GM21717 (cell line): ENCODE measurements around the gene MS4A8.
"Not testable (repeated sequence)": the region's sequence is repeated elsewhere in the genome, so short reads cannot be mapped to it uniquely, and the experiment has no call there.

ENCODE experiments used
- ATAC-seq: cut with Tn5 transposase; IDR thresholded peaks from one replicate; pipeline ENCODE4 v1.9.1; 2021; ENCODE audit warnings: mild to moderate bottlenecking, moderate library complexity; ENCODE audit not compliant: unreplicated experiment

MS4A8 gene, protein sequence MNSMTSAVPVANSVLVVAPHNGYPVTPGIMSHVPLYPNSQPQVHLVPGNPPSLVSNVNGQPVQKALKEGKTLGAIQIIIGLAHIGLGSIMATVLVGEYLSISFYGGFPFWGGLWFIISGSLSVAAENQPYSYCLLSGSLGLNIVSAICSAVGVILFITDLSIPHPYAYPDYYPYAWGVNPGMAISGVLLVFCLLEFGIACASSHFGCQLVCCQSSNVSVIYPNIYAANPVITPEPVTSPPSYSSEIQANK

DNA sequence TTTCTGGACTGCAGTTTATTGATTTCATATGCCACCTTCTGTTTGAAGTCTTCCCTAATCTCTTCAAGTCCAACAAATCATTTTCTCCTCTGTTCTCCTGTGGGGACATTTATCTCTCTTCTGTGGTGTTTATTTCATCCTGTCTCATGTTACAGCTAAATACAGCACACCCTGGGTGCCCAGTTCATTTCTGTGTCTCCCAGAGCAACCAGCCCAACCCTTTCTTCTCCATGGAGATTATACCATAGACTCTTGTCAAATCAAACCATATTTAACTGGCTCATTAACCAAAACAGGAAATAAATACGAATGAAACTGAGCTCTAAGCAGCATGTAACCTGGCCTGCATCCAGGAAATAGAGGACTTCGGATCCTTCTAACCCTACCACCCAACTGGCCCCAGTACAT, at the start of gene MS4A8:
Gene MS4A8, plus strand, starts transcription at position 329 of the 408 bp plus-strand sequence. CDS start 1,249 bp downstream, outside the sequence.
- no peak for ATAC-seq

DNA sequence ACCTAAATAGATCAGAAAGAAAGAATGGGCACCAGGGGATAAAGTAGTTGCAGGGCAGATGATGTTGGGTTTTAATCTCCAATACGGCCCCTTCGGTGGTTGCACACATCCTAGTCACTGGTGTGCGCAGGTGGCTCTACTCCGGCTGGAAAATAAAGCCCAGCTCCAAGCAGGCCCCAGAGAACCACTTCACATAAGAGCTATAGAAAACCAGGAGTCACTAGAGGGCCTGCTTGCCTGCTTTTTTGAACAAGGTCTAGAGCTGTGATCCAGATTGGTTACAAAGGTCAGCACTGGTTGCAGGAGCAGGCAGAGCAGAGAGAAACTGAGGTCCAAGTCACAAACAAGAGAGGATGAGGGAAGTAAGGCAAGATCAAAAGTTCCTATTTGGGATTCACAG, 41.5 kb upstream of the MS4A8 start:
- ATAC-seq, result no peak

DNA sequence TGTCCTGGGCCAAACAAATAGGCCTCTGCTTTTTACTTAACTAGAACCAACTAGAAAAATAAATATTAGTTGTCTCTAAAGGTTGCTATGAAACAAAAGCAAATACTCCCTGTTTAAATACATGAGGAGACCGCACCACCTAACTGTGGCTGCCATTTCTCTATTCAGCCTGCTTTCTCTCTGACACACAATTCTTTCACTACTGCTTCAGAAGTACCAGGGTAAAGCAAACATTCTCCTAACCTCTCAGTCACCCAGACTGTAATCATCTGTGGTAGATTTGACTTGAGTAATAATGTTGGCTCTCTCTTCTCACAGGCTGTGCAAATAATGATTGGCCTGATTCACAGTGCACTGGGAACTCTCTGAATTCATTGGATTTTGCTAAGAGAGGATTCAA, 41.0 kb upstream of the MS4A8 start:
- ATAC-seq, result no peak

DNA sequence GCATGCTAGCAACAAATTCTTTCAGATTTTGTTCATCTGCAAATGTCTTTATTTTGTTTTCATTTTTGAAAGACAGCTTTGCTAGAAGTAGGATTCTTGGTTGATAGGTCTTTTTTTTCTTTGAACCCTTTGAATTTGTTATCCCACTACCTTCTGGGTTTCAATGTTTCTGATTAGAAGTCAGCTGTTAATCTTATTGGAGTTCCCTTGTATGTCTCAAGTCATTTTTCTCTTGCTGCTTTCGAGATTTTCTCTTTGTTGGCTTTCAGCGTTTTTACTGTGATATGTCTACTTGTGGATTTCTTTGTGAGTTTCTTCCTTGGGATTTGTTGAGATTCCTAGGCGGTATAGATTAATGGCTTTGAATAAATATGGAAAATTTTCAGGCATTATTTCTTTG, 27.2 kb upstream of the MS4A8 start:
- no peak for ATAC-seq

DNA sequence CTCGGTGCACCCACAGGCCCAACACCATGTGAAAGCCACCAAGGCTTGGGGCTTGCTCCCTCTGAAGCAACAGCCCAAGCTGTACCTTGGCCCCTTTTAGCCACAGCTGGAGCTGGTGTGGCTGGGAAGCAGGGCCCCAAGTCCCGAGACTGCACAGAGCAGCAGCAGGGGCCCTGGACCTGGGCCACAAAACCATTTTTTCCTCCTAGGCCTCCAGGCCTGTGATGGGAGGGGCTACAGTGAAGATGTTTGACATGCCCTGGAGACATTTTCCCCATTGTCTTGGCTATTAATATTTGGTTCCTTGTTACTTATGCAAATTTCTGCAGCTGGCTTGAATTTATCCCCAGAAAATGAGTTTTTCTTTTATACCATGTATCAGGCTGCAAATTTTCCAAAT, 21.2 kb upstream of the MS4A8 start:
- not testable (repeated sequence) for ATAC-seq

DNA sequence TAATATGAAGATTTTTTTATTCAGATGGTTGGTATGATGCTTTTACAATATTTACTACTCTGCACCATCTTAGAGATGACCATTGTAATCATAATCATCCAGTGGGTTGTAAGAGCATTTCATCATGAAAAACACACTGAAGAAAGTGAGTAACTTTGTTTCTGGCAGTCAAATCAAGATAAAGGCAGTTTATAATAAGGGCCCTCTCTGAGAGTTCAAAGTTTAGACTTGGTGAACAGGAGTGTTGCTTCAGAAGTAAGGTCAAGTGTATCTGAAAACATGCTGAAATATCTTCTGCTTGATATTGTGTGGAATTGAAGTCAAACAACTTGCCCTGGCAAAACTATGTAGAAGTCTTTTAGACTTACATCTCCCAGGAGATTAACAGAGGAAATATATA, 19.5 kb upstream of the MS4A8 start:
- ATAC-seq, result no peak

DNA sequence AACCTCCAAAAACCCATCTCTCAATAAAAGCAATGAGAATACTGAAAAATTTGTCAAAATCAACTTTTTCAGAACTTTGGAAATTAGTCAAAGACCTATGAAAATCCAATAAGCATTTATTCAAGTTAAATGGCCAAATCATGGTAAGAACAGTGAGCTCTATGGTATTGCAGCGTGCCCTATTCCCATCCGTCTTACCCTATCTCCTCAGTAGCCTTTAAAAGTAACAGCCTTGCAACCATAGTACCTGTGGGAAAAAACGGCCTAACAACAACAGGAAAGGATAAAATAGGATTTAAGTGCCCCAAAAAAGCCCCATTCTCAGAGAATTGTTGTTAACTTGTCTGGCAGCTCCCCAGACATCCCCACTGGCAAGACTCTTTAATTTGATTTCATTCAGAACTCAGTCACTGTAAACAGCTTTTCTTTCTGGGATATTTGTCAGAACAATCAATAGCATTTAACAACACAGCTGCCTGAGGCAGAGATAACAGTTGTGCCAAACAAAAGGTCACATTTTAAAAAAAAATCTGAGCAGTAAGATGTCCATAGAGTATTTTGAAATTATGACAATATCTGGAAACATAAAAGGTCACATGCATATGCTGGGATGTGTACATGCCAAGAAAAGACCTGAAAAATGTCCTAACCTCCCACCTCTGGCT, 18.8 kb upstream of the MS4A8 start:
- ATAC-seq, result no peak

DNA sequence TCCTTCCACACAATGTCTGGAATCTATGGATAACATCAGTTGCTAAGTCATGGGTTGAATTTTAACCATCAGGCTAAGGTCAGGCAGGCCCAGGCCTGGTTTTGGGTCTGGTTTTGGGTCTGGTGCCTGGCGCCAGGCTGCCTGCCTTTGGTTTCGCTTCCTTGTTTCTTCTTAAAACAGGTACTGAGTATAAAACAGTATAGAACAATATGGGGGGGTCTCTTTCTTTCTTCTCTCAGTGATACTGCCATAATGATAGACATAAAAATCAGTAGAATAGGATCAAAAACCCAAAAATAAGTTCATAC, 14.9 kb upstream of the MS4A8 start:
- peak; percentile 36 for ATAC-seq

DNA sequence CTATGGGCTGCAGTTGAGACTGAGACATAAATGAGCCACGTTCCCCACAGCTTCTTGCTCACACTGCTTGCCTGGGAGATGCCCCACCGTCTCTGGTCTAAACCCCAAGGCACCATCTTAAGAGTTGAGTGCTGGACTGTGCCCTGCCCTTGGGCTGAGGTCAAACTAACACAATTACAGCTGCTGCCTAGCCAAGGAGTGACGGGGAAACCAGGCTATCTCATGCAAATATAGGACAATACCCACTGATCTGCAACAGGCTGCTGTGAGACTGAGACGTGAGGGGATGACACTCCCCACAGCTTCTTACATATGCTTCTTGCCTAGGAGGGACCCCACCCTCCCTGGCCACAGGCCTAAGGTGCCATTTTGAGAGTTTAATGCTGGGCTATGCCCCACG, 7.8 kb upstream of the MS4A8 start:
- no peak for ATAC-seq

DNA sequence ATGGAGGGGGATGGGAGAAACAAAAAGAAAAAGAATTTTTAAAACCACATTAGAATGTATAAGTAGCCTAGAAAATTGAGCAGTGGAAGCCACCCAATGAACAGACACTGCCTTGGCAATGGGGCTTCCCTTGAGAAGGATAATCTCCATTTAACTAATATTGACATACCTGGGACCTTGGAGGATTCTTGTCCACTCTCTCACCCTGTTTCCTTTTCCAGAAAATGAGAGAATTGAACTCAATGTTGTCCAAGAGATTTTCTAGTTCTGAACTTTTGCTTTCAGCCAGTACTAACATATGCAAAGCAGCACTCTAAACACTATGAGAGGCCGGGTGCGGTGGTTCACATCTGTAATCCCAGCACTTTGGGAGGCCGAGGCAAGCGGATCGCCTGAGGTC, 524 bp downstream of the MS4A8 start:
- no peak for ATAC-seq

DNA sequence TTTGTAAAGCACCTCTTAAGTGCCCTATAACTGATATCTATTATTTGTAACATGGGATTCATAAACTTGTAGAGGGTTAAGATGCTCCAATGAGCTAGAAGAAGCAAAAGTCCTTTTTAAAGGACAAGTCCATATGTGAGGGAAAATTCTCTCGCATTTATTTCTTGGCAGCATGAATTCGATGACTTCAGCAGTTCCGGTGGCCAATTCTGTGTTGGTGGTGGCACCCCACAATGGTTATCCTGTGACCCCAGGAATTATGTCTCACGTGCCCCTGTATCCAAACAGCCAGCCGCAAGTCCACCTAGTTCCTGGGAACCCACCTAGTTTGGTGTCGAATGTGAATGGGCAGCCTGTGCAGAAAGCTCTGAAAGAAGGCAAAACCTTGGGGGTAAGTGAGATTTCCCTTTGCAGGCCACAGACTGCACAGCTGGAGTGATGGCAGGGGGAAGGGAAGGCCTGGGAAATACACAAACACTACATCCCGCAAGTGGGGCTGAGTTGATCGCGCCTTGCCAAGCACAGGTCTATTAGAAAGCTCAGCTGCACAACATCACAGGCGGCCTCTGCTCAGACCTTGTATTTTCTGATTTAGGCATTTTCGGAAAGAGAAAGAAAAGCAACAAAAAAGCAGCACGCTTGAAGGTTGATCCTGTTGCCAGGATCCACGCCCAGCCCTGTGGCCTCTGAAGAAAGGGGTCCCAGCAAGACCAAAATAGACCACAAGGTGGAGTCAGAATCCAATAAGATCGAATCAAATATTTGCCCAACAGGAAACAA, 1.5 kb downstream of the MS4A8 start:
- ATAC-seq, result no peak

DNA sequence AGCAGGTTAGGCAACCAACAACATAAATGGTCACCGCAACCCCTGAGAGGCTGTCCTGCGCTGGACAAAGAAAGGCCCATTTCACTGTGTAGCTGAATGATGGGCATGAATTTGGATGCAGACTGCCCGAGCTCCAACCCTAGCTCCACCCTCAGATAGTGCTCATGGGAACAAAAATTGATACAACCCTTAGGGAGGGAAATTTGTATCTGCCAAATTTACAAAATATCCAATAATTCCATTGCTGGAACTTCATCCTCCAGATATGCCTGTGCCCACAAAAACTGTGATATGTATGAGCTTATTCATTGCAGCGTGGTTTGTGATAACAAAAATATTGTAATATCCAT, 2.0 kb downstream of the MS4A8 start:
- ATAC-seq, result no peak

DNA sequence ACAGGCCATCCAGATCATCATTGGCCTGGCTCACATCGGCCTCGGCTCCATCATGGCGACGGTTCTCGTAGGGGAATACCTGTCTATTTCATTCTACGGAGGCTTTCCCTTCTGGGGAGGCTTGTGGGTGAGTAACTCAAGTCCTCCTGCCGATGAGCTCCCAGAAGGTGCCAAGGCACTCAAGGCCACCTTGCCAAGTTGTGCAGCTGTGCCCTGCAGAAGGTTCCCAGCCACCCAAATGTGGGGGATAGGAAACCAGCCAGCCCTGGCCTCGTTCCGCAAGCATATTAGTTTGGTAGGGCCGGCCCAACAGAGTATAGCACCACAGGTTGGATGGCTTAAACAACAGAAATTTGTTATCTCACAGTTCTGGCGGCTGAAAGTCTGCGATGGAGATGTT, 4.0 kb downstream of the MS4A8 start:
- ATAC-seq, result no peak

DNA sequence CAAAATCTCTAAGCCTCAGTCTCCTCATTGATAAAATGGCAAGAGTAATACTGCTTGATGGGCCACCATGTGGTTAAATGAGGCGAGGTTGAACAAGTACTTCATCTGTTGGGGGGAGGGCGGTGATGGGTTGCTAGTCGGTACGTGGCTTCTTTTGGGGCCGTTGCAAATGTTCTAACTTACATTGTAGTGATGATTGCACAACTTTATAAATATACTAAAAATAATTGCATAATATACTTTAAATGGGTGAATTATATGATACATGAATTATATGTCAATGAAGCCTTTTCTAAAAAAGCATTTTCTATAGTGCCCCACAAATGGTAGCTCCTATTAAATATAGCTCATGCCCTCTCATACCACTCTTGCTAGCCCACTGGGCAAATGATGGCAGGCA, 6.5 kb downstream of the MS4A8 start:
- ATAC-seq, result no peak

DNA sequence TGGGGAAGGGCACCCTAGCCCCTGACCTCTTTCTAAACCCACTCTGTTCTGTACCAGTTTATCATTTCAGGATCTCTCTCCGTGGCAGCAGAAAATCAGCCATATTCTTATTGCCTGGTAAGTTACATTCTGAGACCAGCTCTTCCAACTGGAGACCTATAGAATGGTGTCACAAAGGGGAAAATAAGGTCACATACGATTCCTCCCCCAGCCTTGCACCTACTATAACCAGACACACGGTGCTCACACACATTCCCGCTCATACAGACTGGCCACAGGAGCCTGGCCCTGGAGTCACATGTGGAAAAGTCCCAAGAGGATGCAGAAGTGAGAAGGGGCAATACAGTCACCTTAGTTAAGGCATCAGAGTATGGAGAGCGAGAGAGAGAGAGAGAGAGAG, 7.5 kb downstream of the MS4A8 start:
- ATAC-seq, result no peak

DNA sequence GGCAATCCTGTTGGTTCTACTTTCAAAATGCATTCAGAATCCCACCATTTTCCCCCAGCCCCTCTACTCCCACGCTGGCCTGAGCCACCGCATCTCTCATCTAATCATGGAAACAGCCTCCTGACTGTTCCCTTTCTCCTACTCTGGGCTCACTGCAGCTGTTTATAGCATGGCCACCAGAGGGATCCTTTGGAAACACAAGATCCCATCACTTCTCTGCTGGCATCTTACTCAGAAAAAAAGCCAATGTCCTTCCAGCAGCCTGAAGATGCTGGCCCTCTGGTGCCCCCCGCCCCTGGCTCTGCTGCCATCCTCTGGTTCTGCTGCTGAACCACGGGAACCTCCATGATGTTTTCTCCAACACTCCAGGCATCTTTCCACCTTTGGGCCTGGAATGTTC, 11.1 kb downstream of the MS4A8 start:
- no peak for ATAC-seq

DNA sequence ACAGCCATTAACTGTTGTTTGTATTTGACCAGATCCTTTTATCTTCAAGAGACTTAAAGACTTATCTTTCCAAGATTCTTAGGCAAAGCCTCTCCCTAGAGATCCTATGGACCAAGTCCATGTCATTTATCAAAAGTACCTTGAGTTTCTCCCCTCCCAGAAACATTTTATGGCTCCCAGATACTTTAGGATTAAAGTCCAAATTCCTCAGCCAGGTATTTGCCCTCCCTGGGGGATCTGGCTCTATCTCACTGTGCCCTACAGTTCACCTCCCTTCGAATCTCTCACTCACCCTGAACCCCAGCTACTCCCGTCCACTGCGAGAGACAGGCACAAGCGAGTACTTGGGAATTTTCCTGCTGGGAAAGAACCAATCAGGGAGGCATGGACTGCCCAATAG, 11.9 kb downstream of the MS4A8 start:
- no peak for ATAC-seq

DNA sequence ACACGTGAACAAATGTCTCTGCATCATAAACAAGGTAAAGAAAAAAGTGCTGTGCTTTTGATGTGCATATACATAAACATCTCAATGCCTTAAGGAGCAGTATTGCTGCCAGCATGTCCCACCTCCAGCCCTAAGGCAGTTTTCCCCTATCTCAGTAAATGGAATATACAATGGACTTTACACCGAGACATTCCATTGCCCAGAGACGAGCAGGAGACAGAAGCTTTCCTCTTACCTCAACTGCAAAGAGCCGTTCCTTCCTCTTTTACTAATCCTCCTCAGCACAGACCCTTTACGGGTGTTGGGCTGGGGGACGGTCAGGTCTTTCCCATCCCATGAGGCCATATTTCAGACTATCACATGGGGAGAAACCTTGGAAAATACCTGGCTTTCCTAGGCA, 14.0 kb downstream of the MS4A8 start:
- ATAC-seq, result not testable (repeated sequence)

DNA sequence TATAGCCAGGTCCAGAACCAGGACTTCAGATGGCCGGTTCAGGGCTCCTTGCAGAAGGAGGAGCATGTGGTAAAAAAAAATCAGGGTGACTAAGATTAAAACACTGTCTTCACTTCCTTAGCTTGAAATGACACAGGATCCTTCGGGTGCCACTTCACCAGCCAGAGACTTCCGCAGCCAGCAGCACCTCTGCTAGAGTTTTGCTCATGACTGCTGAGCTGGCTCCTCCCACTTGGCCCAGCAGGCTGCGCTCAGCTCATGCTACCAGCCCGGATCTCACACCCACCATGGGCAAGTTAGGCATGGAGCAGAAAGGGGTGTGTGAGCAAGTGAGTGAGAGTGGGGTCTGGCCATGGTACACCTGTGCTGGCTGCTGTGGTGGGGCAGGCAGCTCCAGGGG, 18.5 kb downstream of the MS4A8 start:
- no peak for ATAC-seq

DNA sequence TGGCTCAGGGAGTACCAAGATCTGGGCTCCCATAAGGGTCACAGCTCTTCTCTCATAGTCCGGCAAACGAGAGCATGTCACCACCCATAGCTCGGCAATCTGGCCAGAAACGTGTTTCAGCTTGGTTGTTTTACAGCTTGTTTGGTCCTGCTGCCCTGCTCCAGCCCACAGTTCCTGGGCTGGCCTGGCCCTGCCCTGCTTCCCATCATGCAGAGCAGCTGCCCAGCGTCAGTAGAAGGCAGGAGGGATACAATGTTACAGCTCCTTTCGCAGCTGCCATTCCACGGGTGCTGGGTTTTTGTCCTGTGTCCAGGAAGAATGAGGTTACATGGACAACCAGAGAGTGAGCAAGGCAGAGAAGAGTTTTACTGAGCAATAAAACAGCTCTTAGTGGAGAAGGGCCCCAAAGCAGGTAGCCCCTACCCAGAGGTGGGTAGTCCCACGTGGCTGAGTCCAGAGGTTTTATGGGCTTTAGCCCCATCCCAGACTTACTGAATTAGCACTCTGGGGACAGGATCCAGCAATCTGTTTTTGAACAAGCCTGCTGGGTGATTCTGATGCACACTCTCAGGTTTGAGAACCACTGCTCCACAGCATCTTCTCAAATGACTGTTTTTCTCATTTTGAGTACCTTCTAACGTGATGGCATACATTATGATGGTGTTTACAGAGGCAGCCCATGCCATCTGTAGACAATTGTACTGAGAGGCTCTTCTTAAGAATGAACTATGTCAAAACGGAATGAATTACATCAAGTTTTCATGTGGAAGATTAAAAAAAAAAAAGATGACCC, 19.3 kb downstream of the MS4A8 start:
- ATAC-seq, result no peak

DNA sequence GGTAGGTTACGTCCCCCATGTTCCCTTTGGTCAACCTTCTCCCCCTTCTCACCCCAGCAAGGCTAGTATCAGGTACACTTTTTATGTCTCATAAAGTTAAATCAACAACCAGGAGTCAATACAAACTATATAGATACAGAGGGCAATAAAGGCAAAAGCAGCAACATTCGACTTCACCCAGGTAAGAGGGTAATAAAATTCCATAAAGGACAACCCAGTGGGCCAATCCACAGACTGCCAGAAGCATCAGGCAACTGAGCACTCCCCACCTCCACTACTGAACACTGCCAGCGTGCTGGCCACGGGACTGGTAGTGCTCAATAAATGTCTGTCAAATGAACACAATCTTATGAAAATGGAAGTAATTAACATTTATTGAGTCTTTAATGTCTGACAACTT, 20.0 kb downstream of the MS4A8 start:
- ATAC-seq, result no peak

DNA sequence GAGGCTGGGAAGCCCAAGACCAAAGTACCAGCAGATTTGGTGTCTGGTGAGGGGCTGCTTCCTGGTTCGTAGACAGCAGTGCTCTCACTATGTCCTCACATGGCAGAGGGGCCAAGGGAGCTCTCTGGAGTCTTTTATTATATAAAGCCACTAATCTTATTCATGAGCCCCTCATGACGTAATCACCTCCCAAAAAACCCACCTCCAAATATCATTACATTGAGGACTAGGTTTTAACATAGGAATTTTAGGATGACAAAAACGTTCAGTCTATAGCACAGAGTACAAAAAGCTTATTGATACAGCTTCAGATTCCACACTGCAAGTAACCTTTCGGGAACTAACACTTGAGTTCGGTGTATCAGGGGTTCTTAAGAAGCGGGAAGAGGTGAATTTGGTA, 21.0 kb downstream of the MS4A8 start:
- no peak for ATAC-seq
